Erythroblast (primary cell): ENCODE measurements around the gene SMAD6.

ENCODE experiments used
- GATA1 ChIP-seq: IDR thresholded peaks from 2 replicates; pipeline ENCODE4 v1.6.1; 2011; ENCODE audit warnings: low read depth, mild to moderate bottlenecking, control low read depth, low read length, moderate library complexity
- POLR2A ChIP-seq: IDR thresholded peaks from 2 replicates; pipeline ENCODE4 v1.6.1; 2011; ENCODE audit warnings: mild to moderate bottlenecking, low read length

GRCh38 chr15:66746231-66746605 lies 44.2 kb downstream of the SMAD6 start:
- TF ChIP-seq POLR2A (no peak), GATA1 (no peak)
